Epithelial cell of esophagus (primary cell): ENCODE measurements around the gene MYRFL.

ENCODE experiments used
- DNase-seq: peaks from one replicate; pipeline ENCODE4 v3.0.0; 2010; ENCODE audit warnings: low read depth
- H3K4me3 ChIP-seq: 2 replicates; pipeline ENCODE4 v1.5.1; 2011; ENCODE audit warnings: mild to moderate bottlenecking, low read length, control low read depth
- CTCF ChIP-seq: IDR thresholded peaks from 2 replicates; pipeline ENCODE4 v1.5.1; 2011; ENCODE audit warnings: low read depth, mild to moderate bottlenecking, low read length, control low read depth, inconsistent platforms; ENCODE audit not compliant: insufficient read depth; ENCODE audit errors: missing control alignments

Gene MYRFL

GRCh38 chr12:69935651-69936100 lies 110.6 kb downstream of the MYRFL start:
- TF ChIP-seq CTCF: no peak
- H3K4me3 ChIP-seq: no peak overlapping the region
- DNase-seq: peak; percentile 27

- peak; percentile 72 for DNase-seq
- H3K4me3 ChIP-seq: no peak overlapping the region
- TF ChIP-seq CTCF: no peak
Measured at GRCh38 chr12:69936214-69936731, 111.2 kb downstream of the MYRFL start.

GRCh38 chr12:69936766-69937165 lies 111.7 kb downstream of the MYRFL start:
- DNase-seq: no peak
- H3K4me3 ChIP-seq: no peak overlapping the region
- no peak for TF ChIP-seq CTCF

GRCh38 chr12:69947123-69947522 lies 122.1 kb downstream of the MYRFL start:
- no peak overlapping the region for H3K4me3 ChIP-seq
- TF ChIP-seq CTCF: no peak
- DNase-seq: no peak

- DNase-seq: no peak
- no peak for TF ChIP-seq CTCF
- H3K4me3 ChIP-seq: no peak overlapping the region
Measured at GRCh38 chr12:69947897-69948296, 122.9 kb downstream of the MYRFL start.

GRCh38 chr12:69948851-69949250 lies 123.8 kb downstream of the MYRFL start:
- TF ChIP-seq CTCF: no peak
- no peak for DNase-seq
- H3K4me3 ChIP-seq: no peak overlapping the region

GRCh38 chr12:69949311-69950002 lies 124.4 kb downstream of the MYRFL start:
- no peak for DNase-seq
- TF ChIP-seq CTCF: no peak
- H3K4me3 ChIP-seq: no peak overlapping the region
